ENCODE data around the gene PCNX1.
"Not testable (repeated sequence)": the region's sequence is repeated elsewhere in the genome, so short reads cannot be mapped to it uniquely, and the experiment has no call there.

The PCNX1 gene

GRCh38 chr14:71012888-71013287, 105.6 kb downstream of the PCNX1 start:
- no peak for DNase-seq (ENCODE audit: low read depth in 2 of 2, low spot score in 1 of 2)

GRCh38 chr14:71013551-71014192, 106.4 kb downstream of the PCNX1 start:
- no peak for DNase-seq (ENCODE audit: low read depth in 2 of 2, low spot score in 1 of 2)

- DNase-seq (ENCODE audit: low read depth in 2 of 2, low spot score in 1 of 2): not testable (repeated sequence)
Measured at GRCh38 chr14:71019917-71020316, 112.7 kb downstream of the PCNX1 start.

- DNase-seq (ENCODE audit: low read depth in 2 of 2, low spot score in 1 of 2): no peak
Measured at GRCh38 chr14:71021347-71022011, 114.2 kb downstream of the PCNX1 start.

- DNase-seq (ENCODE audit: low read depth in 2 of 2, low spot score in 1 of 2): no peak
Measured at GRCh38 chr14:71022012-71022869, 115.0 kb downstream of the PCNX1 start.

- DNase-seq (ENCODE audit: low read depth in 2 of 2, low spot score in 1 of 2): no peak
Measured at GRCh38 chr14:71022939-71023338, 115.7 kb downstream of the PCNX1 start.

- no peak for DNase-seq (ENCODE audit: low read depth in 2 of 2, low spot score in 1 of 2)
Measured at GRCh38 chr14:71029236-71029781, 122.0 kb downstream of the PCNX1 start.

GRCh38 chr14:71031000-71031399, 123.7 kb downstream of the PCNX1 start:
- DNase-seq (ENCODE audit: low read depth in 2 of 2, low spot score in 1 of 2): no peak

GRCh38 chr14:71036433-71036832, 129.2 kb downstream of the PCNX1 start:
- DNase-seq (ENCODE audit: low read depth in 2 of 2, low spot score in 1 of 2): no peak

- DNase-seq (ENCODE audit: low read depth in 2 of 2, low spot score in 1 of 2): no peak
Measured at GRCh38 chr14:71048393-71048792, 141.1 kb downstream of the PCNX1 start.

GRCh38 chr14:71049435-71050133, 142.3 kb downstream of the PCNX1 start:
- no peak for DNase-seq (ENCODE audit: low read depth in 2 of 2, low spot score in 1 of 2)

GRCh38 chr14:71050227-71050823, 143.1 kb downstream of the PCNX1 start:
- no peak for DNase-seq (ENCODE audit: low read depth in 2 of 2, low spot score in 1 of 2)

- no peak for DNase-seq (ENCODE audit: low read depth in 2 of 2, low spot score in 1 of 2)
Measured at GRCh38 chr14:71054706-71055105, 147.4 kb downstream of the PCNX1 start.

GRCh38 chr14:71056168-71056567, 148.9 kb downstream of the PCNX1 start:
- no peak for DNase-seq (ENCODE audit: low read depth in 2 of 2, low spot score in 1 of 2)

- no peak for DNase-seq (ENCODE audit: low read depth in 2 of 2, low spot score in 1 of 2)
Measured at GRCh38 chr14:71060274-71060673, 153.0 kb downstream of the PCNX1 start.

- no peak for DNase-seq (ENCODE audit: low read depth in 2 of 2, low spot score in 1 of 2)
Measured at GRCh38 chr14:71060825-71061455, 153.7 kb downstream of the PCNX1 start.

GRCh38 chr14:71061458-71061857, 154.2 kb downstream of the PCNX1 start:
- no peak for DNase-seq (ENCODE audit: low read depth in 2 of 2, low spot score in 1 of 2)

GRCh38 chr14:71062581-71063303, 155.5 kb downstream of the PCNX1 start:
- no peak for DNase-seq (ENCODE audit: low read depth in 2 of 2, low spot score in 1 of 2)

GRCh38 chr14:71063351-71063750, 156.1 kb downstream of the PCNX1 start:
- DNase-seq (ENCODE audit: low read depth in 2 of 2, low spot score in 1 of 2): no peak

- not testable (repeated sequence) for DNase-seq (ENCODE audit: low read depth in 2 of 2, low spot score in 1 of 2)
Measured at GRCh38 chr14:71064747-71065146, 157.5 kb downstream of the PCNX1 start.
